ENCODE results near the gene RIC8B.
A peak's percentile ranks its signal among the peaks of the same experiment; 100 is the strongest.

Gene RIC8B

DNA sequence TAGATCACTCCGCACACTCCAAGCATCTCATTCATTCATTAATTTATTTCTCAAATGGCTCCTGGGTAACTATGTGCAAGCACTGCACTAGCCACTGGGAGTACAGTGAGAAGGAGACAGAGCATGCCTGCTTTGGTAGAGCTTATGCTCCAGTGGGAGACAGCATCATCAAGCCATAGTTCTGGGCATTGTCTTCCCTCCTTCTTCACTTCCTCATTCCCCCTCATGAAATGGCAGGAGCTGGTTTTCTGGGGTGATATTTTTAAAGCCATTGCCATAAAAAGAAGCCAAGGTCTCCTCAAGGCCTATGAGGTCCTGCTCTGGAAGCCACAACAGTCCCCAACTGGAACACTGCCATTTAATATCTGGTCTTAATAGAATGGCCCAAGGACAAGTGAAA, 20.2 kb upstream of the RIC8B start:
- Histone ChIP-seq H4K20me1 (ENCODE audit: insufficient read depth, low read length) (no peaks in the 10 kb centered on the region), H3K4me3 (ENCODE audit: low read length) (no peak overlapping the region), H3K27ac (ENCODE audit: low read length) (no peak overlapping the region), H3K36me3 (replicated peaks; ENCODE audit: insufficient read depth, low read length) (no peaks in the 10 kb centered on the region), H3K4me1 (ENCODE audit: low read length) (peaks cover 23% of the 10 kb centered on the region), H3K9ac (ENCODE audit: low read length) (no peak overlapping the region), H3K4me2 (ENCODE audit: low read depth, low read length) (no peak overlapping the region), H3K79me2 (ENCODE audit: low read length) (no peaks in the 10 kb centered on the region), H2AFZ (ENCODE audit: low read length) (0 out of 2 replicates have a peak overlapping the region, but pooled peaks have one; percentile 63), H3K9me3 (replicated peaks; ENCODE audit: insufficient read depth, low read length) (no peaks in the 10 kb centered on the region), H3K27me3 (replicated peaks; ENCODE audit: insufficient read depth, low read length) (no peaks in the 10 kb centered on the region), H3F3A (ENCODE audit: insufficient read depth, low read length) (no peaks in the 10 kb centered on the region), H3K9me2 (replicated peaks; ENCODE audit: insufficient read depth, low read length) (no peaks in the 10 kb centered on the region)
- no peak for DNase-seq
- TF ChIP-seq EZH2phosphoT487 (IDR thresholded peaks at IDR 0.05; ENCODE audit: low read length) = no peak
- no peak for TF ChIP-seq EZH2 (optimal IDR thresholded peaks at IDR 0.05; ENCODE audit: low read depth, low read length)
- TF ChIP-seq, protein P1, sequence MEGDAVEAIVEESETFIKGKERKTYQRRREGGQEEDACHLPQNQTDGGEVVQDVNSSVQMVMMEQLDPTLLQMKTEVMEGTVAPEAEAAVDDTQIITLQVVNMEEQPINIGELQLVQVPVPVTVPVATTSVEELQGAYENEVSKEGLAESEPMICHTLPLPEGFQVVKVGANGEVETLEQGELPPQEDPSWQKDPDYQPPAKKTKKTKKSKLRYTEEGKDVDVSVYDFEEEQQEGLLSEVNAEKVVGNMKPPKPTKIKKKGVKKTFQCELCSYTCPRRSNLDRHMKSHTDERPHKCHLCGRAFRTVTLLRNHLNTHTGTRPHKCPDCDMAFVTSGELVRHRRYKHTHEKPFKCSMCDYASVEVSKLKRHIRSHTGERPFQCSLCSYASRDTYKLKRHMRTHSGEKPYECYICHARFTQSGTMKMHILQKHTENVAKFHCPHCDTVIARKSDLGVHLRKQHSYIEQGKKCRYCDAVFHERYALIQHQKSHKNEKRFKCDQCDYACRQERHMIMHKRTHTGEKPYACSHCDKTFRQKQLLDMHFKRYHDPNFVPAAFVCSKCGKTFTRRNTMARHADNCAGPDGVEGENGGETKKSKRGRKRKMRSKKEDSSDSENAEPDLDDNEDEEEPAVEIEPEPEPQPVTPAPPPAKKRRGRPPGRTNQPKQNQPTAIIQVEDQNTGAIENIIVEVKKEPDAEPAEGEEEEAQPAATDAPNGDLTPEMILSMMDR (IDR thresholded peaks at IDR 0.05; ENCODE audit: low read length) = no peak

DNA sequence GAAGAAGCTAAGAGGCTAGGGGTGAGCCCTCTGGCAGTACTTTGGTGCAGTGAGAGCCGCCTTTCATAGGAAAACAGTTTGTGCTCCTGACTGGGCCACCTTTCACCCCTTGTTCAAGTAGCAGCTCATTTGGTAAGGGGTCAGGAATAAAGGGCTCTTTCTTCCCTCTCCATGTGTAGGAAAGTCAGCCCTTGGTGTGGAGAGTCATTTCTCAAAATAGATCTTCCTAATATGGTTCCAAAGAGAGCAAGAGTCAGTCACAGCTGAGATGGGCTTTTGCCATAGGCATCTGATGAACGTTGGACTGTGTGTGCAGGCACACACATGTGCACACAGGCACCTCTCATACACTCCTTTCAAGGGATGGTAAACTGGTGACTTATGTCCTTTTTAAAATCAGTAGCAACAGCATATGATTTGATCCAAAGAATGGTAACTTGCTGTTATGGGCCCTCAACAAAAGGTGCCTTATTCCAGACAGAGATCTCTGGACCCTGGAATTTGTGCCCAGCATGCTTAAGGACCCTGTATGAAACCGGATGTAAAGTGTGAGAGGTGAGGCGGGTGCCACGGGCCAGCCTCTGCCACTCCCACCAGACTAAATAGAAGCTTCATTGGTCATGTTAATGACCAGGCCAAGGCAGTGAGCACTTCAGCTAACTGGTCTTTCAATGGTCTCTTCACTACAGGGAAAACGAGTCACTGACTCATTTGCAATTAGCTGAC, 16.7 kb upstream of the RIC8B start:
- H4K20me1 ChIP-seq (ENCODE audit: insufficient read depth, low read length) = no peaks in the 10 kb centered on the region
- H3K27ac ChIP-seq (ENCODE audit: low read length) = no peak overlapping the region
- no peaks in the 10 kb centered on the region for H3K27me3 ChIP-seq (replicated peaks; ENCODE audit: insufficient read depth, low read length)
- peaks cover 36% of the 10 kb centered on the region for H3K4me1 ChIP-seq (ENCODE audit: low read length)
- no peaks in the 10 kb centered on the region for H3K79me2 ChIP-seq (ENCODE audit: low read length)
- DNase-seq = no peak
- no peak overlapping the region for H3K9ac ChIP-seq (ENCODE audit: low read length)
- H3K9me2 ChIP-seq (replicated peaks; ENCODE audit: insufficient read depth, low read length) = no peaks in the 10 kb centered on the region
- H3K9me3 ChIP-seq (replicated peaks; ENCODE audit: insufficient read depth, low read length) = no peaks in the 10 kb centered on the region
- peaks cover 18% of the 10 kb centered on the region for H3F3A ChIP-seq (ENCODE audit: insufficient read depth, low read length)
- no peak for TF ChIP-seq EZH2phosphoT487 (IDR thresholded peaks at IDR 0.05; ENCODE audit: low read length)
- no peak for TF ChIP-seq EZH2 (optimal IDR thresholded peaks at IDR 0.05; ENCODE audit: low read depth, low read length)
- TF ChIP-seq, protein P1 (IDR thresholded peaks at IDR 0.05; ENCODE audit: low read length) = no peak
- H3K36me3 ChIP-seq (replicated peaks; ENCODE audit: insufficient read depth, low read length) = no peaks in the 10 kb centered on the region
- no peak overlapping the region for H2AFZ ChIP-seq (ENCODE audit: low read length)
- H3K4me2 ChIP-seq (ENCODE audit: low read depth, low read length) = no peak overlapping the region
- H3K4me3 ChIP-seq (ENCODE audit: low read length) = no peak overlapping the region

DNA sequence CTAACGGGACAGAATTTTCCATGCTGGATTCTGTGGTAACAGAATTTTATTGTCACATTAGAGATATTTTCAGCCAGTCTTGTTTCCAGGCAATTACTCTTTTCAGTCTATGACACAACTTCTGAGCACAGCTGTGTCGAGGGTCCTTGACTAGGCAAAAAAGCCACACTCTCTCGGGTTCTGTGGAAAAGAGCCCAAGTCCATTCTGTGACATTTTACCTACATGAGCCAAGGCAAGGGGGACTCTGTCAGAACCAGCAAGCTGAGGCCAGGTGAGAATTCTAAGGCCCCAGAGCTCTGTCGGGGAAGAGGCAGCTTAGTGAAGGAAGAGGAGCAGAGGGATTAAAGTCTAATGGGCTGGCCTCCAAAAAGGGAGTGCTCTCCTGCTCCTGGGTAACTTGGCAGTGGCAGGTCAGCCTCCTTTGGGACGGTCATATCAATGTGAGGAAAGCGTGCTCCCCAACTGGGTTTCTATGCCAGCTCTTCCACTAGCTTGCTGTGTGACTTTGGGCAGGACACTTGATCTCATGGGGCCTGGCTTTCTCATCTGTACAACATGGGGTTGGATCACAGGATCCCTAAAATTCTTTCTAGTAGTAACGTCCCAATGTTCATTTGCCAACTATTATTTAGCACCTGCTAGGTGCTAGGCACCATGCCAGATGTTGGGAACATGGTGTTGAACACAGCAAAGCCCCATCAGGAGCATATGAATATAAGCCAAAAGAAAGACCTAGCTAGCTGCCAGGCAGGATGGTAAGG, 16.0 kb upstream of the RIC8B start:
- no peak overlapping the region for H3K4me3 ChIP-seq (ENCODE audit: low read length)
- H3K36me3 ChIP-seq (replicated peaks; ENCODE audit: insufficient read depth, low read length) = no peaks in the 10 kb centered on the region
- H3K9ac ChIP-seq (ENCODE audit: low read length) = no peak overlapping the region
- peaks cover 18% of the 10 kb centered on the region for H3F3A ChIP-seq (ENCODE audit: insufficient read depth, low read length)
- no peaks in the 10 kb centered on the region for H3K79me2 ChIP-seq (ENCODE audit: low read length)
- H3K27ac ChIP-seq (ENCODE audit: low read length) = no peak overlapping the region
- TF ChIP-seq, protein P1 (IDR thresholded peaks at IDR 0.05; ENCODE audit: low read length) = no peak
- peak overlapping the region; percentile 94; the same call in 1 of the 2 replicates for H3K4me2 ChIP-seq (ENCODE audit: low read depth, low read length)
- no peak for DNase-seq
- no peak overlapping the region for H2AFZ ChIP-seq (ENCODE audit: low read length)
- no peaks in the 10 kb centered on the region for H4K20me1 ChIP-seq (ENCODE audit: insufficient read depth, low read length)
- H3K9me2 ChIP-seq (replicated peaks; ENCODE audit: insufficient read depth, low read length) = no peaks in the 10 kb centered on the region
- no peaks in the 10 kb centered on the region for H3K9me3 ChIP-seq (replicated peaks; ENCODE audit: insufficient read depth, low read length)
- H3K4me1 ChIP-seq (ENCODE audit: low read length) = peaks cover 30% of the 10 kb centered on the region
- no peaks in the 10 kb centered on the region for H3K27me3 ChIP-seq (replicated peaks; ENCODE audit: insufficient read depth, low read length)

Data from MM.1S (cell line).